Measurements from ENCODE around the gene NDRG4.

The NDRG4 gene

GRCh38 chr16:58541711-58542110, 41.8 kb downstream of the NDRG4 start:
- no peak for TF ChIP-seq CTCF (IDR thresholded peaks at IDR 0.05; ENCODE audit: low read depth, low read length, missing control alignments)
- DNase-seq (ENCODE audit: extremely low read depth, low read depth) = no peak
- H3K4me3 ChIP-seq (replicated peaks; ENCODE audit: low read depth, low read length) = no peak overlapping the region

GRCh38 chr16:58542291-58542690, 42.3 kb downstream of the NDRG4 start:
- TF ChIP-seq CTCF (IDR thresholded peaks at IDR 0.05; ENCODE audit: low read depth, low read length, missing control alignments) = no peak
- H3K4me3 ChIP-seq (replicated peaks; ENCODE audit: low read depth, low read length) = no peak overlapping the region
- no peak for DNase-seq (ENCODE audit: extremely low read depth, low read depth)

- TF ChIP-seq CTCF (IDR thresholded peaks at IDR 0.05; ENCODE audit: low read depth, low read length, missing control alignments) = no peak
- DNase-seq (ENCODE audit: extremely low read depth, low read depth) = no peak
- H3K4me3 ChIP-seq (replicated peaks; ENCODE audit: low read depth, low read length) = no peak overlapping the region
Measured at GRCh38 chr16:58543685-58544084, 43.7 kb downstream of the NDRG4 start.

- TF ChIP-seq CTCF (IDR thresholded peaks at IDR 0.05; ENCODE audit: low read depth, low read length, missing control alignments) = no peak
- DNase-seq (ENCODE audit: extremely low read depth, low read depth) = no peak
- H3K4me3 ChIP-seq (replicated peaks; ENCODE audit: low read depth, low read length) = no peak overlapping the region
Measured at GRCh38 chr16:58548378-58548777, 48.4 kb downstream of the NDRG4 start.

- TF ChIP-seq CTCF (IDR thresholded peaks at IDR 0.05; ENCODE audit: low read depth, low read length, missing control alignments) = no peak
- DNase-seq (ENCODE audit: extremely low read depth, low read depth) = no peak
- H3K4me3 ChIP-seq (replicated peaks; ENCODE audit: low read depth, low read length) = no peak overlapping the region
Measured at GRCh38 chr16:58551496-58551895, 51.6 kb downstream of the NDRG4 start.

GRCh38 chr16:58556678-58557077, 56.7 kb downstream of the NDRG4 start:
- TF ChIP-seq CTCF (IDR thresholded peaks at IDR 0.05; ENCODE audit: low read depth, low read length, missing control alignments) = no peak
- no peak for DNase-seq (ENCODE audit: extremely low read depth, low read depth)
- no peak overlapping the region for H3K4me3 ChIP-seq (replicated peaks; ENCODE audit: low read depth, low read length)

Measured in HFF-Myc (cell line).